Activated naive CD4-positive, alpha-beta T cell treated with anti-CD3 and anti-CD28 coated beads, Interleukin-2, amount 50 U/mL, for 16 hours (primary cell): ENCODE results near the gene STAB1.
A peak's percentile ranks its signal among the peaks of the same experiment; 100 is the strongest.

ENCODE experiments used
- DNase-seq: peaks from one replicate; pipeline ENCODE4 v3.0.0-alpha.2; 2020

Gene STAB1

DNA sequence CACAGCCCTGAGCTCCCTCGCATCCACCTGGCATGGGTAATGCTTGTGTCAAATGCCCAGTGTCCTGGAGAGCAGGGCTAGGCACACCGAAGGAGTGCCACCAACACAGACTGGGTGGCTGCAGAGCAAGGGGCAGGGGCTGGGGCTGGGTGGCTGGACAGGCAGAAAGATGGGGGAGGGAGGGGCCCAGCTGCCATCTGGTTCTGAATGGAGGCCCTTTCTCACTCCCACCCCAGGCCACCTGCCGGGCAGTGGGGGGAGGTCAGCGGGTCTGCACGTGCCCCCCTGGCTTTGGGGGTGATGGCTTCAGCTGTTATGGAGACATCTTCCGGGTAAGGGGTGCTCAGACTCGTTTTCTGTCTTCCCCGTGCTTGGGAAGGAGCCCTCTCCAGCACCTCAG is 17.0 kb downstream of the STAB1 start:
- no peak for DNase-seq

DNA sequence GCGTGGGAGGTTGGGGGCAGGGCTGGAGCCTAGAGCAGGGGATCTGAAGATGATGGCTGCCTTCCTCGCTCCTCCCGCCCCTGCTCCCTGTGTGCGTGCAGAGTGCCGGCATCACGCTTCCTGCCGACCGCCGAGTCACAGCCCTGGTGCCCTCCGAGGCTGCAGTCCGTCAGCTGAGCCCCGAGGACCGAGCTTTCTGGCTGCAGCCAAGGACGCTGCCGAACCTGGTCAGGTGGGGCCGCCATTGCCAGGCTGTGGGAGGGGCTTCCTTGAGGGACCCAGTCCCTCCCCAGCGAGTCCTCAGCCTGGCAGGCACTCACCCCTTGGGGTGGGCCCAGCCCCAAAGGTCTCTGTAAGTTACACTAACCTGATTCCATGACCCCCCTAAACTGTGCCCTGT is 17.6 kb downstream of the STAB1 start:
- no peak for DNase-seq

DNA sequence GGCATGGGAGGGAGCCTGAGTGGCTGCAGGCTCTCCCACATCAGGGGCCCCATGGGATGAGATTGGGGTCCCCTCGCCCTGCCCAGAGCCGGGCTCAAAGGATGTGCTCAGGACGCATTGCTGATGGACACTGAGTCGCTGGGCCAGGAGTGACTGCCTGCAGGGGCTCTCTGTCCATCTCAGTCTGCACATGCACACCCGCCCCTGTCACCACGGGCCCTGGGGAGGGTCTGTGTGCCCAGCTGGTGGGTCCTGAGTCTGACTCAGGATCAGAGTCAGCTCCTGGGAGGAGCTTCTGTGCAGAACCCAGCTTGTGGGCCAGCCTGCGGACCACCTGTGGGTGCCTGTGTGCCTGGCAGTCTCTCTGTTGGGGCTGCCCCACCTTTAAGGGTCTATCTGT is 18.1 kb downstream of the STAB1 start:
- no peak for DNase-seq

DNA sequence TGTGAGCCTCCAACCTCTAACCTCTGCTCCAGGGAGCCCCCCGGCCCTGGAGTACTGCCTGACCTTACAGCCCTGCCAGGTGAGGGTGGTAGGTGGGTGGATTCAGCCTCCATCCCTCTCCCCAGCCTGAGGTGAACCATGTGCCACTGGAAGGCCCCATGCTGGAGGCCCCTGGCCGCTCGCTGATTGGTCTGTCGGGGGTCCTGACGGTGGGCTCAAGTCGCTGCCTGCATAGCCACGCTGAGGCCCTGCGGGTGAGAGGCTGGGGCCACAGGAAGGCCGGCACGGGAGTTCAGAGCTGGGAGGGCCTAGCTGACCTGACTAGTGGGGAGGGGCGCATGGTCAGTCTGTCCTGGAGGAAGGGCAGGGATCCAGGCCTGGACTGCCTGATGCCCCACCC is 19.4 kb downstream of the STAB1 start:
- DNase-seq, result no peak

DNA sequence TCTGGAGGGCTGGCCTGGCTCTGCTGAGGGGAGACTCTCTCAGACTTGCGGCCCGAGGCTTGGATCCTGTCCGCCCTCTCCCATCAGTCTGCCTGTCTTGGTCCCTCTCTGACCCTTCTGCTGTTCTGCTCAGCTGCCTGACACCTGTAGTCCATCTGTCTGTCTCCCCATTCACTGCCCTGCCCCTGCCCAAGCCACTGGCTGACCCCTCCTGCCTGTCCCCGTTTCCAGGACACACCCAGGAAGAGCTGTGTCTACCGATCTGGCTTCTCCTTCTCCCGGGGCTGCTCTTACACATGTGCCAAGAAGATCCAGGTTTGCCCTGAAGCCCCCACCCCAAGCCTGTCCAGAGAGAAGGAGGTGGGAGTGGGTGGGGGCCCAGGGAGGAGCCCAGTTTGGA is 20.1 kb downstream of the STAB1 start:
- DNase-seq, result no peak

DNA sequence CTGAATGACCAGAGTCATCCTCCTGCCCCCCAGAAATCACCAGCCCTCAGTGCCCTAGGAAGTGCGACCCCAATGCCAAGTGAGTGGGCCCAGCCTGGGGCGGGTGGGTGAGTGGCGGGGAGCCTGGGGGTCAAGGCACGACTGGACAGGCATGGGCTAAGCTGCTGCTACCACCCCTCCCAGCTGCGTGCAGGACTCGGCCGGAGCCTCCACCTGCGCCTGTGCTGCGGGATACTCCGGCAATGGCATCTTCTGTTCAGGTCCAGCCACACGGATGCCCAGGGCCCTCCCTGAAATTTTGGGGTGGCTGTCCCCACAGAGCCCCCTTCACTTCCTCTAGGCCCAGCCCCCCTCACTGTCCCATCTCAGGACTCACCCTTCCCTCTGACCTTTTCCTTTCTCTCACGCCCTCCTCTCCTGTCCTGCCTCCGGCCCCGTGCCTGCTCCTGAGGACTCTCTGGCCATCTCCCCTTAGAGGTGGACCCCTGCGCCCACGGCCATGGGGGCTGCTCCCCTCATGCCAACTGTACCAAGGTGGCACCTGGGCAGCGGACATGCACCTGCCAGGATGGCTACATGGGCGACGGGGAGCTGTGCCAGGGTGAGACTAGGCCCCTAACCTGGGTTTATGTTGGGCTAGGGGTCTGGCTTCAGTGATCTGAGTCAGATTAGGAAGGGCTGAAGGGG is 21.5 kb downstream of the STAB1 start:
- no peak for DNase-seq

DNA sequence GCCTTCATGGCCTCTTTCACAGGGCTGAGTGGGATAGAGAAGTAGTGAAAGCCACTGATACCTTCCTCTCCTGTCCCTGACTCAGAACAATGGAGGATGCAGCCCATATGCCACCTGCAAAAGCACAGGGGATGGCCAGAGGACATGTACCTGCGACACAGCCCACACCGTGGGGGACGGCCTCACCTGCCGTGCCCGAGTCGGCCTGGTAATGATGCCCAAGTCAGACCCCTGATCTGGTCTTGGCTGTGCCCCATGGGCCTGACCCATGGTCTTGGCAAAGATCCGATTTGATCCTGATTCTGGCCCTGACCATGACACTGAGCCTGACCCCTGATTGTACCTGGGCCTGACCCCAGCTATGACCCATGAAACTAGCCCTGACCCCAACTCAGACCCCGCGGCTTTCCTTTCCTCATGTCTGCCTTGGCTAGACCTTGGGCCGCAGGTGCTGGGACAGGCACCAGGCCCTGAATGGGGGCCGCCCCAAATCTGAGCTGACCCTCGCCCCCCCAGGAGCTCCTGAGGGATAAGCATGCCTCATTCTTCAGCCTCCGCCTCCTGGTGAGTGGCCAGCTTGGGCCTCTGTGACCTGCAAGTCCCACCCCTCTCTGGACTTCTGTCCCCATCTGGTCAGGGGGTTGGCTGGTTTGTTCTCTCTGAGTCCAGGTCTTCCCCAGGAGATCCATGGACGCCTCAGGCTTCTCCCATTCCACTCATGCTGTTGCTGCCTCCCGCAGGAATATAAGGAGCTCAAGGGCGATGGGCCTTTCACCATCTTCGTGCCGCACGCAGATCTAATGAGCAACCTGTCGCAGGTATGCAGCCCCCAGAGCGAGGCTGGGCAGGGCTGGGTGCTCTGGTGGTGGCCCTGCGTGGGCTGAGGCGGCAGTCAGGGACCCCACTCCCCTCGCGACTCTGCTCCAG is 22.9 kb downstream of the STAB1 start:
- no peak for DNase-seq

DNA sequence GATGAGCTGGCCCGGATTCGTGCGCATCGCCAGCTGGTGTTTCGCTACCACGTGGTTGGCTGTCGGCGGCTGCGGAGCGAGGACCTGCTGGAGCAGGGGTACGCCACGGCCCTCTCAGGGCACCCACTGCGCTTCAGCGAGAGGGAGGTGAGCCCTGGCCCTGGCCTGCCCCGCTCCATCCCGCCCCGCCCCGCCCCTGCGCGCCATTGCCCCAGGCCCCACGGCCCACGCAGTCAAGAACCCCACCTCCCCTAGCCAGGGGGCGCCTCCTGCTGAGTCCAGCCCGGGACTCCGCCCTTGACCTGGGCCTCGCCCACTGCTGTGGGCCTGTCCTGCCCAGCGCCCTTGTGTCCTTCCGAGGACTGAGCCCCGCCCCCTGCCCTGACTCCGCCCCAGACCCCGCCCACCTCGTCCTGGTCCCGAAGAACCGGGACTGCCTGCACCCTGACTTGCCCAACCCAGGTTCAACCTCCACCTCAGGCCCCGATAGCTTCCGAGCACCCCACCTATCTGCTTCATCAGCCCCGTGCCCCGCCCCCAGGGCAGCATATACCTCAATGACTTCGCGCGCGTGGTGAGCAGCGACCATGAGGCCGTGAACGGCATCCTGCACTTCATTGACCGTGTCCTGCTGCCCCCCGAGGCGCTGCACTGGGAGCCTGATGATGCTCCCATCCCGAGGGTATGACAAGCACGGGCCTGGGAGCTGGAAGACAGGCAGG is 23.7 kb downstream of the STAB1 start:
- DNase-seq, result no peak

DNA sequence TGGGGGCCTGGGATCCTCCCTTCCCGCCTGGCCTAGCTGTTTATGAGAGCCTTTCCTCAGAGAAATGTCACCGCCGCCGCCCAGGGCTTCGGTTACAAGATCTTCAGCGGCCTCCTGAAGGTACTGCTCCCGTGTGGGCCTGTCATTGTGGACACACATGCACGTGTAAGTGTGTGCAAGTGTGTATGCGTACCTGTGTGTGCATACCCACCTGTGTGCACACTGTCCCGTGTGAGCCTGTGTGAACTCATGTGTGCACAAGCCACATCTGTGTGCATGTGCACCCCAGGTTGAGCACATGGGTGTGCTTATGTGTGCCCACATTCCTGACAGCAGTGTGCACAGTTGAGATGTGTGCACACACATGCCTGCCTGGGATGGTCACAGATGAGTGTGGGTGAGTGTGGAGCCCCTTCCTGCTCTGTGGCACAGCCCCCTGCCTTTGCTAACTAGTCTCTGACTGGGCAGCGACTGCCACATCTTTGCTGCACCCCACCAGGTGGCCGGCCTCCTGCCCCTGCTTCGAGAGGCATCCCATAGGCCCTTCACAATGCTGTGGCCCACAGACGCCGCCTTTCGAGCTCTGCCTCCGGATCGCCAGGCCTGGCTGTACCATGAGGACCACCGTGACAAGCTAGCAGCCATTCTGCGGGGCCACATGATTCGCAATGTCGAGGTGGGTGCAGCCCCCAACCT is 24.5 kb downstream of the STAB1 start:
- DNase-seq, result no peak

DNA sequence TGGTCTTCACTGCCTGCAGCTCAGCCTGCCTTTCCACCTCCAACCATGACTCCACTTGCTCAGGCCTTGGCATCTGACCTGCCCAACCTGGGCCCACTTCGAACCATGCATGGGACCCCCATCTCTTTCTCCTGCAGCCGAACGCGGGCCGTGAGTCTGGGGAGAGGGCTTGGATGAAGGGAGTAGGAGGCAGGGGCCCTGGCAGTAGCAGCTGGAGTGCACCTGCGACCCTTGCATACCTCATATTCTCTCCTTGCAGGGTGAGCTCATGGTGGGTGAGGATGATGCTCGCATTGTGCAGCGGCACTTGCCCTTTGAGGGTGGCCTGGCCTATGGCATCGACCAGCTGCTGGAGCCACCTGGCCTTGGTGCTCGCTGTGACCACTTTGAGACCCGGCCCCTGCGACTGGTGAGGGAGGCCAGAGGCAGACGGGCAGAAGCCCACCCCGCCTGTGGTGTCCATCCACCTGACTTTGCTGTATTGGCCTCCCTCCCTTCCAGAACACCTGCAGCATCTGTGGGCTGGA is 25.1 kb downstream of the STAB1 start:
- no peak for DNase-seq

DNA sequence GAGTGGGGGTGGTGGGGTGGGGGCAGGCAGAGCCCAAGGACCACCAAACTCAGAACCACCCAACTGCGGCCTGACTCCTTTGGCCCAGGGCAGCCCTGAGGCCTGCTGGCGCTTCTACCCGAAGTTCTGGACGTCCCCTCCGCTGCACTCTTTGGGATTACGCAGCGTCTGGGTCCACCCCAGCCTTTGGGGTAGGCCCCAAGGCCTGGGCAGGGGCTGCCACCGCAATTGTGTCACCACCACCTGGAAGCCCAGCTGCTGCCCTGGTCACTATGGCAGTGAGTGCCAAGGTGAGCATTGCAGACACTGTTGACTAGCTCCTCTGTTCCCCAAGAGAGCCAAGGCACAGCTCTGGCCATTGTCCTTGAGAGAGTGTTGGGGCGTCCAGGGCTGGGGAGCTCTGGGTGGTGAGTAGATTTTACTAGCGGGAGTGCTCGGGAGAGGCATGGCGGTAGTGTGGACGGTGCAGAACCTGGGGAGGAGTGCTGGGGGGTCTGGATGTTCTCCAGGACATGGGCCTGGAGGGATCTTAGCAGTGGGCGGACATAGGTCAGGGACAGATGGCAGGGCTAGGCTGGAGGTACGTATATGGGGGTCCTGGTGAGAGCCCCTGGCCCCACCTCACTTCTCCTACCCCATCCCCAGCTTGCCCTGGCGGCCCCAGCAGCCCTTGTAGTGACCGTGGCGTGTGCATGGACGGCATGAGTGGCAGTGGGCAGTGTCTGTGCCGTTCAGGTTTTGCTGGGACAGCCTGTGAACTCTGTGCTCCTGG is 25.8 kb downstream of the STAB1 start:
- DNase-seq, result no peak

DNA sequence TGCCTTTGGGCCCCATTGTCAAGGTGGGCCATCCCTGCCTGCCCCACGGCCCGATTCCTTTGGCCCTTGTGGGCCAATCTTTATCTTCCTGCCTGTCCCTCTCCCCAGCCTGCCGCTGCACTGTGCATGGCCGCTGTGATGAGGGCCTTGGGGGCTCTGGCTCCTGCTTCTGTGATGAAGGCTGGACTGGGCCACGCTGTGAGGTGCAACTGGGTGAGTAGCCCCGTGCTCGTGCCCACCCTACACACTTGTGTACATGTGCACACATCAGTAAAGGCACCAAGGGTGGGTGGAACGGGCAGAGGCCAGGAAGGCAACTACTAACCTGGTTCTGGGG is 26.3 kb downstream of the STAB1 start:
- no peak for DNase-seq

DNA sequence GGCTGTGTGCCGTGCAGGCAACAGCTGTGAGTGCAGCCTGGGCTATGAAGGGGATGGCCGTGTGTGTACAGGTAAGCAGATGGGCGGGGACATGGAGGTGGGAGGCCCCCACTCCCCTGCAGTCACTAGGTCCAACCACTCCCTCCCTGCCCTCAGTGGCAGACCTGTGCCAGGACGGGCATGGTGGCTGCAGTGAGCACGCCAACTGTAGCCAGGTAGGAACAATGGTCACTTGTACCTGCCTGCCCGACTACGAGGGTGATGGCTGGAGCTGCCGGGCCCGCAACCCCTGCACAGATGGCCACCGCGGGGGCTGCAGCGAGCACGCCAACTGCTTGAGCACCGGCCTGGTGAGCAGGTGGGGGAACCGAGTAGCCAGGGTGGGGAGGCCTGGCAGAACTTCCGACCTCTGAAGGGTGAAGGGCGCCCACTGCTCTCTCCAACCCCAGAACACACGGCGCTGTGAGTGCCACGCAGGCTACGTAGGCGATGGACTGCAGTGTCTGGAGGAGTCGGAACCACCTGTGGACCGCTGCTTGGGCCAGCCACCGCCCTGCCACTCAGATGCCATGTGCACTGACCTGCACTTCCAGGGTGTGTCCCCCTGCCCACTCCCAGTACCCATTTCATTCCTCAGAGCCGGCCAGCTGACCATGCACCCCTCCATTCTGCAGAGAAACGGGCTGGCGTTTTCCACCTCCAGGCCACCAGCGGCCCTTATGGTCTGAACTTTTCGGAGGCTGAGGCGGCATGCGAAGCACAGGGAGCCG is 26.9 kb downstream of the STAB1 start:
- no peak for DNase-seq

DNA sequence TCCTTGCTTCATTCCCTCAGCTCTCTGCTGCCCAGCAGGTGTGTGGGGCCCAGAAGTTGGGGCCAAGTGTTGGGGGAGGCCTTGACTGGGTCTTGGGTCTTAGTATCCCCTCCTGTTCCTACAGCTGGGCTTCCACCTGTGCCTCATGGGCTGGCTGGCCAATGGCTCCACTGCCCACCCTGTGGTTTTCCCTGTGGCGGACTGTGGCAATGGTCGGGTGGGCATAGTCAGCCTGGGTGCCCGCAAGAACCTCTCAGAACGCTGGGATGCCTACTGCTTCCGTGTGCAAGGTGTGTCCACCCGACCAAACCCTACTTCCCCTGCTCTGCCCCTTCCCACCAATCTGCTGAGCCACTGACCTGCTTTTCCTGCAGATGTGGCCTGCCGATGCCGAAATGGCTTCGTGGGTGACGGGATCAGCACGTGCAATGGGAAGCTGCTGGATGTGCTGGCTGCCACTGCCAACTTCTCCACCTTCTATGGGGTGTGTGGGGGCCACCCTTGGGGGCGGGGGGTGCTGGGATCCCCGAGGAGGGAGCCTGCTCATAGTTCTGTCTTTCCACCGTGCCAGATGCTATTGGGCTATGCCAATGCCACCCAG is 27.6 kb downstream of the STAB1 start:
- no peak for DNase-seq

DNA sequence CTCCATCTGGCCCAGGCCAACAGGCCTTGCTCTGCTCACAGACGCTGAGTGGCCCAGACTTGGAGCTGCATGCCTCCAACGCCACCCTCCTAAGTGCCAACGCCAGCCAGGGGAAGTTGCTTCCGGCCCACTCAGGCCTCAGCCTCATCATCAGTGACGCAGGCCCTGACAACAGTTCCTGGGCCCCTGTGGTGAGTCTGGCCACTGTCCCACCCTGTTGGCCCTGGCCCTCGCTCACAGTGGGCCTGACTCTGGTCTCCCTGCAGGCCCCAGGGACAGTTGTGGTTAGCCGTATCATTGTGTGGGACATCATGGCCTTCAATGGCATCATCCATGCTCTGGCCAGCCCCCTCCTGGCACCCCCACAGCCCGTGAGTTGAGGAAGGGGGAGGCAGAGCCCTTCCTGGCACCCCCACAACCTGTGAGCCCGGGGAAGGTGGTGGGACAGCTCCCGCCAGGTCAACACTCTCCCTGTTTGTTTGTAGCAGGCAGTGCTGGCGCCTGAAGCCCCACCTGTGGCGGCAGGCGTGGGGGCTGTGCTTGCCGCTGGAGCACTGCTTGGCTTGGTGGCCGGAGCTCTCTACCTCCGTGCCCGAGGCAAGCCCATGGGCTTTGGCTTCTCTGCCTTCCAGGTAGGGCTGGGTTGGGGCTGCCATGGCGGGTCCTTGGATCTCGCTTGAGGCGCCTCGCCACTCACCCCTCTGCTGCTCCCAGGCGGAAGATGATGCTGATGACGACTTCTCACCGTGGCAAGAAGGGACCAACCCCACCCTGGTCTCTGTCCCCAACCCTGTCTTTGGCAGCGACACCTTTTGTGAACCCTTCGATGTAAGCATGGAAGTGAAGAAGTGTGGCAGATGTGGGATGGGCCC is 28.5 kb downstream of the STAB1 start:
- DNase-seq, result no peak

DNA sequence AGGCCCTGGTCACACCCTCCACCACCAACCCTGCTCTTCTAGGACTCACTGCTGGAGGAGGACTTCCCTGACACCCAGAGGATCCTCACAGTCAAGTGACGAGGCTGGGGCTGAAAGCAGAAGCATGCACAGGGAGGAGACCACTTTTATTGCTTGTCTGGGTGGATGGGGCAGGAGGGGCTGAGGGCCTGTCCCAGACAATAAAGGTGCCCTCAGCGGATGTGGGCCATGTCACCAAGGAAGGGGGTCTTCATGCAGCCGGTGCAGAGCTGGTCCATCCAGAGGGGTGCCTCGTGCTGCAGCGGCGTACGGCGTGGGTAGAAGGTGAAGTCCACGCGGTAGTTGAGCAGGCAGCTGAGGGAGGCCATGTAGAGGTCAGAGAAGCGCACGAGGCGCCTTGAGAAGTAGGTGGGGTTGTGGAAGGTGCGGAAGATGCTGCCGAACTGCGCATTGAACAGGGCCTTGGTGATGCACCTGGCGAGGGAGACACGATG is 29.2 kb downstream of the STAB1 start:
- no peak for DNase-seq

DNA sequence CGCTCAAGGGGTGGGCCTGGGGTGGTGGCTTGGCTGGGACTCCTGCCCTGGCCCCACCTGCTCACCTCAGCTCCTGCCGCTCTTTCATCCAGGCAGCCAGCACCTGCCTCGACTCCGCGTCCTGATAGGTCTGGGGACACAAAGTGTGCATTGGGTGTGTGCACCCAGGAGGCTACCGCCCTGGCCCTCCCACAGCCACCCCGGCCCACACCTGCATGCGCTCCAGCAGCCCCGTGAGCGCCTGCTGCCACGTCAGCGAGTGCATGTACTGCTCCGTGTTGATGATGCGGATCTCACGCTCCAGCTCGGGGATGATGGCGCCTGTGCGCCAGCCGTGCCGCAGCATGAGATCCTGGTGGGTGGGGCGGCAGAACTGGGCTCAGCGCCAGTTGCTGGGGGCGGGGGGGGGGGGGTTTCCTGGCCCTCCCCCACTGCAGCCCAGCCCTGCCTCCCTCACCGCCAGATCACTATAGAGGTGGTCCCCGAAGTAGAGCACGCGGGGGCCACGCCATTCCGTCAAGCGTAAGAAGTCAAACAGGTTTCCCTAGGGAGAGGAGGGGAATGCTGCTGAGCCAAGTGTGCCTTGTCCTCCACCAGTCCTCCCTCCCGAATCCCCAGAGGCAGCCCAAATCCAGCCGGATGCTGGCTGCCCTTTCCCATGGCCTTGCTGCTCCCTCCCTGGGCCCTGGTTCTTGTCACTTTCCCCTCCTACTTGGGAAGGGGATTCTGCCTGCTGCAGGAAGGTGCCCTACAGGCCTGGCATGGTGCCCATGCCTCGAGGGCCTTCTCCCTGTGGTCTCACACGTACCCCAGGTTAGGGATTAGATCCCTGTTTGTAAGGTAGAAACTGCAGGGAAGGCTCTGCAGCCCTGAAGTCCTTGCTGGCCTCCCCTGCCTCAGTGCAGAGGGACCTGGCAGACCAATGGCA is 29.9 kb downstream of the STAB1 start:
- peak; percentile 3 for DNase-seq
